ENCODE measurements around the gene TRIO. TPM values are rescaled to one million over a fixed set of nuclear protein-coding genes. Genes with fewer than 3 reads are reported as not detected.

Gene TRIO
- total RNA-seq, 1 donor from 2014 or later, result 223 TPM

- peaks cover 15% of the 10 kb centered on the region for H3K36me3 Mint-ChIP-seq (ENCODE audit: low read depth)
- ATAC-seq (ENCODE audit: low read depth) (peak; percentile 56), DNase-seq (no peak)
- TF ChIP-seq, protein P1, sequence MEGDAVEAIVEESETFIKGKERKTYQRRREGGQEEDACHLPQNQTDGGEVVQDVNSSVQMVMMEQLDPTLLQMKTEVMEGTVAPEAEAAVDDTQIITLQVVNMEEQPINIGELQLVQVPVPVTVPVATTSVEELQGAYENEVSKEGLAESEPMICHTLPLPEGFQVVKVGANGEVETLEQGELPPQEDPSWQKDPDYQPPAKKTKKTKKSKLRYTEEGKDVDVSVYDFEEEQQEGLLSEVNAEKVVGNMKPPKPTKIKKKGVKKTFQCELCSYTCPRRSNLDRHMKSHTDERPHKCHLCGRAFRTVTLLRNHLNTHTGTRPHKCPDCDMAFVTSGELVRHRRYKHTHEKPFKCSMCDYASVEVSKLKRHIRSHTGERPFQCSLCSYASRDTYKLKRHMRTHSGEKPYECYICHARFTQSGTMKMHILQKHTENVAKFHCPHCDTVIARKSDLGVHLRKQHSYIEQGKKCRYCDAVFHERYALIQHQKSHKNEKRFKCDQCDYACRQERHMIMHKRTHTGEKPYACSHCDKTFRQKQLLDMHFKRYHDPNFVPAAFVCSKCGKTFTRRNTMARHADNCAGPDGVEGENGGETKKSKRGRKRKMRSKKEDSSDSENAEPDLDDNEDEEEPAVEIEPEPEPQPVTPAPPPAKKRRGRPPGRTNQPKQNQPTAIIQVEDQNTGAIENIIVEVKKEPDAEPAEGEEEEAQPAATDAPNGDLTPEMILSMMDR (IDR thresholded peaks at IDR 0.05), result no peak
- POLR2A ChIA-PET, result interaction anchor here (0.9 to 2.7 kb wide), 7 partner anchors 9 to 42 kb away, joined by 3 to 31 read pairs (median 5); partner anchors contain the start of gene TRIO
- peak overlapping the region; percentile 52 for H3K4me3 Mint-ChIP-seq
- CTCF ChIA-PET, result interaction anchor here (1.5 to 1.7 kb wide), 2 partner anchors 10 to 22 kb away, joined by 4 to 5 read pairs; no protein-coding TSS in a partner anchor
- no peaks in the 10 kb centered on the region for H3K27me3 Mint-ChIP-seq
- H3K9me3 Mint-ChIP-seq, result peaks cover 5% of the 10 kb centered on the region
- intact Hi-C loops (cut with micrococcal nuclease), result no loop called here
- H3K4me1 Mint-ChIP-seq, result peaks cover 83% of the 10 kb centered on the region
- H3K27ac Mint-ChIP-seq, result peak overlapping the region; percentile 85
These were observed 24.2 kb downstream of the TRIO start for GRCh38 chr5:14167211-14167845.

- ChIA-PET CTCF (interaction anchor here (1.5 to 1.7 kb wide), 2 partner anchors 11 to 23 kb away, joined by 4 to 5 read pairs; no protein-coding TSS in a partner anchor), POLR2A (interaction anchor here (0.5 to 2.7 kb wide), 10 partner anchors 8 to 44 kb away, joined by 3 to 31 read pairs (median 4); partner anchors contain the start of gene TRIO)
- Mint-ChIP-seq H3K4me3 (peak overlapping the region; percentile 71), H3K4me1 (peaks cover 88% of the 10 kb centered on the region), H3K36me3 (ENCODE audit: low read depth) (peaks cover 15% of the 10 kb centered on the region), H3K9me3 (peaks cover 5% of the 10 kb centered on the region), H3K27ac (peak overlapping the region; percentile 85), H3K27me3 (no peaks in the 10 kb centered on the region)
- TF ChIP-seq, protein P1 (IDR thresholded peaks at IDR 0.05), result no peak
- DNase-seq (no peak), ATAC-seq (ENCODE audit: low read depth) (peak; percentile 61)
- intact Hi-C loops (cut with micrococcal nuclease), result loop anchor here (1.0 to 2.0 kb wide), 3 partner anchors 12 to 37 kb away; no protein-coding TSS in a partner anchor
These were observed 25.1 kb downstream of the TRIO start for GRCh38 chr5:14168144-14168792.

GRCh38 chr5:14168793-14169262 is 25.7 kb downstream of the TRIO start:
- no peaks in the 10 kb centered on the region for H3K27me3 Mint-ChIP-seq
- peaks cover 4% of the 10 kb centered on the region for H3K9me3 Mint-ChIP-seq
- H3K27ac Mint-ChIP-seq, result peak overlapping the region; percentile 85
- TF ChIP-seq, protein P1 (IDR thresholded peaks at IDR 0.05), result no peak
- ATAC-seq (ENCODE audit: low read depth) (no peak), DNase-seq (no peak)
- H3K36me3 Mint-ChIP-seq (ENCODE audit: low read depth), result peaks cover 13% of the 10 kb centered on the region
- peaks cover 93% of the 10 kb centered on the region for H3K4me1 Mint-ChIP-seq
- H3K4me3 Mint-ChIP-seq, result peak overlapping the region; percentile 71
- POLR2A ChIA-PET, result interaction anchor here (0.5 to 2.7 kb wide), 7 partner anchors 9 to 43 kb away, joined by 3 to 31 read pairs (median 6); partner anchors contain the start of gene TRIO
- intact Hi-C loops (cut with micrococcal nuclease), result loop anchor here (1.0 to 2.0 kb wide), 3 partner anchors 13 to 36 kb away; no protein-coding TSS in a partner anchor
- CTCF ChIA-PET, result interaction anchor here (1.6 to 1.7 kb wide), 2 partner anchors 12 to 24 kb away, joined by 3 to 5 read pairs; no protein-coding TSS in a partner anchor

- TF ChIP-seq, protein P1 (IDR thresholded peaks at IDR 0.05), result no peak
- Mint-ChIP-seq H3K27me3 (no peaks in the 10 kb centered on the region), H3K36me3 (ENCODE audit: low read depth) (no peaks in the 10 kb centered on the region), H3K4me1 (peaks cover 94% of the 10 kb centered on the region), H3K9me3 (no peaks in the 10 kb centered on the region), H3K27ac (peak overlapping the region; percentile 93), H3K4me3 (peak overlapping the region; percentile 74)
- no peak for DNase-seq
- no peak for ATAC-seq (ENCODE audit: low read depth)
- intact Hi-C loops (cut with micrococcal nuclease), result no loop called here
- ChIA-PET POLR2A (interaction anchor here (0.6 to 1.8 kb wide), 8 partner anchors 14 to 79 kb away, joined by 3 to 8 read pairs (median 4); partner anchors contain the start of gene TRIO), CTCF (interaction anchor here (1.2 kb wide), 1 partner anchor 25 kb away, joined by 3 read pairs; no protein-coding TSS in a partner anchor)
These were observed 27.9 kb downstream of the TRIO start for GRCh38 chr5:14171046-14171445.
